OCI-LY7 (cell line): ENCODE measurements around the gene ATXN7L2. TPM values are rescaled to one million over a fixed set of nuclear protein-coding genes. Genes with fewer than 3 reads are reported as not detected.

Source experiments
- BruUV-seq: library from RNA; stranded (reverse); fragments of 400-500 nt; replicated peaks from 2 replicates; lab custom pipeline; 2021; lab: Mats Ljungman, UMichigan
- CTCF ChIA-PET: fragments of 300-600 bp; sonication (Branson Sonifier 250); formaldehyde crosslinking; loops from one replicate; lab custom pipeline; 2022; ENCODE audit warnings: antibody characterized with exemption; ENCODE audit not compliant: unreplicated experiment; lab: Charles Lee
- POLR2A ChIA-PET: fragments of 300-600 bp; sonication (Branson Sonifier 250); formaldehyde crosslinking; loops from one replicate; lab custom pipeline; 2022; ENCODE audit warnings: antibody characterized with exemption; lab: Charles Lee
- DNase-seq: peaks from one replicate; pipeline ENCODE4 v3.0.0-alpha.2; 2015; ENCODE audit warnings: low spot score
- H2AFZ ChIP-seq: fragments of 200-600 bp; sonication (generic), shearing (Covaris generic); 2 replicates; pipeline ENCODE4 v1.6.1; 2014; ENCODE audit warnings: mild to moderate bottlenecking, antibody characterized with exemption, low read length, moderate library complexity
- H3K27ac ChIP-seq: fragments of 200-600 bp; sonication (generic); 2 replicates; pipeline ENCODE4 v1.5.1; 2014; ENCODE audit warnings: mixed run types, low read depth, mild to moderate bottlenecking, moderate library complexity, low read length, inconsistent platforms; ENCODE audit not compliant: poor library complexity, severe bottlenecking
- H3K36me3 ChIP-seq: fragments of 200-600 bp; sonication (generic); 2 replicates; pipeline ENCODE4 v1.6.1; 2014; ENCODE audit warnings: mild to moderate bottlenecking, antibody characterized with exemption, low read length, moderate library complexity, mixed read lengths; ENCODE audit not compliant: insufficient read depth
- H3K4me1 ChIP-seq: fragments of 200-600 bp; sonication (generic); 2 replicates; pipeline ENCODE4 v1.5.1; 2014; ENCODE audit warnings: mild to moderate bottlenecking, low read length; ENCODE audit not compliant: insufficient read depth, poor library complexity, severe bottlenecking
- H3K4me2 ChIP-seq: fragments of 200-600 bp; sonication (generic); 2 replicates; pipeline ENCODE4 v1.6.1; 2014; ENCODE audit warnings: mild to moderate bottlenecking, low read length
- H3K4me3 ChIP-seq: fragments of 200-600 bp; sonication (generic); 2 replicates; pipeline ENCODE4 v1.5.1; 2014; ENCODE audit warnings: mild to moderate bottlenecking, low read depth, low read length; ENCODE audit not compliant: poor library complexity, severe bottlenecking
- H3K79me2 ChIP-seq: fragments of 200-600 bp; sonication (generic); 2 replicates; pipeline ENCODE4 v1.6.1; 2016; ENCODE audit warnings: low read depth, mild to moderate bottlenecking, low read length, moderate library complexity, mixed read lengths; ENCODE audit not compliant: insufficient read depth
- H3K9me2 ChIP-seq: fragments of 200-600 bp; sonication (generic); 2 replicates; pipeline ENCODE4 v1.6.1; 2016; ENCODE audit warnings: mild to moderate bottlenecking, low read length, mixed read lengths; ENCODE audit not compliant: insufficient read depth
- H3K9me3 ChIP-seq: fragments of 200-600 bp; sonication (generic); 2 replicates; pipeline ENCODE4 v1.6.1; 2014; ENCODE audit warnings: mild to moderate bottlenecking, mixed run types, low read length, mixed read lengths
- H4K20me1 ChIP-seq: fragments of 200-600 bp; sonication (generic); 2 replicates; pipeline ENCODE4 v1.6.1; 2014; ENCODE audit warnings: mild to moderate bottlenecking, antibody characterized with exemption, low read length, moderate library complexity, mixed read lengths; ENCODE audit not compliant: insufficient read depth
- CTCF ChIP-seq: fragments of 200-600 bp; sonication (generic); conservative IDR thresholded peaks from 2 replicates; pipeline ENCODE4 v1.5.1; 2014; ENCODE audit warnings: mild to moderate bottlenecking, antibody characterized with exemption, low read length, moderate library complexity, mixed read lengths
- EZH2phosphoT487 ChIP-seq: fragments of 200-600 bp; sonication (generic); IDR thresholded peaks from 2 replicates; pipeline ENCODE4 v1.6.1; 2018; ENCODE audit warnings: low read depth, borderline replicate concordance, mild to moderate bottlenecking, mixed run types, antibody characterized with exemption, low read length, moderate library complexity, mixed read lengths
- intact Hi-C: fragments of 100-400 bp; cut with micrococcal nuclease; formaldehyde crosslinking; loops from one replicate; pipeline ENCODE4 v1.10.0; 2022; ENCODE audit not compliant: unreplicated experiment
- total RNA-seq, 2 experiments: library from RNA; depleted of rRNA in 1 of 2; stranded (reverse); fragments of >200 nt in 1 of 2; shearing (Covaris generic) in 1 of 2; gene quantifications; 2 replicates each; pipeline ENCODE4 v1.2.3, GENCODE V29; 2014 to 2022

The ATXN7L2 gene
- total RNA-seq, 2 experiments from 2014 or later, result 6.5 to 8.2 TPM

- Histone ChIP-seq H2AFZ (no peak overlapping the region), H3K9me3 (no peaks in the 10 kb centered on the region), H3K4me2 (no peak overlapping the region), H3K36me3 (no peaks in the 10 kb centered on the region), H3K4me3 (no peak overlapping the region), H3K9me2 (no peaks in the 10 kb centered on the region), H4K20me1 (no peaks in the 10 kb centered on the region), H3K79me2 (no peaks in the 10 kb centered on the region), H3K4me1 (peaks cover 2% of the 10 kb centered on the region), H3K27ac (no peak overlapping the region)
- POLR2A ChIA-PET, result interaction anchor here (0.5 to 1.8 kb wide), 2 partner anchors 22 to 45 kb away, joined by 3 to 5 read pairs; no protein-coding TSS in a partner anchor
- CTCF ChIA-PET, result no interaction called here
- TF ChIP-seq CTCF (no peak), EZH2phosphoT487 (no peak)
- intact Hi-C loops, result no loop called here
- no TSS peak for BruUV-seq
- no peak for DNase-seq
Measured at GRCh38 chr1:109537450-109538178, 53.9 kb downstream of the ATXN7L2 start.

DNA sequence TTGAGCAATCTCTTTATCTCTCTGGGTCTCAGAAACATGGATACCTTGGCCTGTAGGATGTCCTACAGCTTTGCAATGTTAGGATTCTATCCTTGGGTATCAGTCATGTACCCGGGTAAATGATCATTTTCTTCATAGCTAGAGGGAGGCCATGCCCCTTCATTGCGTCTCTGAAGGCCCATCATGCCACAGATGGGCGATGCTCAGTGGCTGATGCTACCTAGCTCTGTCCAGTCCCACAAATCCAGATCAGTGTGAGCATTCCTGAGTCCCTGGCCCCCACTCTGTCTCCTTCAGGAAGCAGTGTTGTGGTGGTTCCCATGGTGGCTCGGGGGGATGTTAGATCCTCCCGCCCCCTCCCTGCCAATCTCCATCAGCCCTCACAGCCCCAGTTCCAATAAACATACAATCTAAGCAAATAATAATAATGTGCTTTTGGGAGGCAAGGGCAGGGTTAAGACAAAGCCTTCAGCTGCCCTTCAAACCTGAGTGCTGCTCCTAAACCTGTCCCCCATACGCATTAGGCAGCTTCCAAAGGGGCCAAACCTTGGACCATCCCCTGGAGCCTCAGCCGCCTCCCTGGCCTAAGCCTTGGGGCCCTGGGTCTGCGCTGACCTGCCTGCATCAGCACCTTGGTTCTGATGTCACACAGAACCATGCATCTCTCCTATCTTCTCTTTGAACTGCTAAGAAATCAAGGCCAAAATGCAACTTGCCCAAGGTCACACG lies 55.3 kb downstream of the ATXN7L2 start:
- Histone ChIP-seq H3K9me2 (no peaks in the 10 kb centered on the region), H3K4me2 (no peak overlapping the region), H2AFZ (no peak overlapping the region), H3K4me3 (no peak overlapping the region), H3K4me1 (no peaks in the 10 kb centered on the region), H4K20me1 (no peaks in the 10 kb centered on the region), H3K9me3 (no peaks in the 10 kb centered on the region), H3K27ac (no peak overlapping the region), H3K79me2 (no peaks in the 10 kb centered on the region), H3K36me3 (no peaks in the 10 kb centered on the region)
- ChIA-PET CTCF (interaction anchor here (0.6 kb wide), 1 partner anchor 343 kb away, joined by 3 read pairs; no protein-coding TSS in a partner anchor), POLR2A (interaction anchor here (1.8 kb wide), 1 partner anchor 23 kb away, joined by 5 read pairs; no protein-coding TSS in a partner anchor)
- DNase-seq, result no peak
- no peak for TF ChIP-seq CTCF
- no TSS peak for BruUV-seq
- intact Hi-C loops, result no loop called here
